ENCODE data around the gene PRKN.

Gene PRKN

DNA sequence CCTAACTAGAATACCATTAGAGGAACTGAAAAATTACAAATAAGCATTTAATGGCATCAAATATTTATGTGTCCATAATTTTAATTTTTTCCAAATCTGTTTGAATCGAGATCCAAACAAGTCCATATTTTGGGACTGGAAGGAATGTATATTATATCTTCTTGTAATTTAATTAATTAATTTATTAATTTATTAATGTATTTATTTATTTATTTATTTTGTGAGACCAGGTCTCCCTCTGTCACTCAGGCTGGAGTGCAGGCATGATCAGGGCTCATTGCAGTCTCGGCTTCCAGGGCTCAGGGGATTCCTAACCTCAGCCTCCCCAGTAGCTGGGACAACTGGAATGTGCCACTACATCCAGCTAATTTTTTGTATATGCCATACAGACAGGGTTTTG, 453.6 kb downstream of the PRKN start:
- DNase-seq, result no peak

- DNase-seq, result no peak
These were observed 455.6 kb downstream of the PRKN start for GRCh38 chr6:162271922-162272321.

GRCh38 chr6:162270966-162271365, 456.6 kb downstream of the PRKN start:
- DNase-seq, result no peak

- no peak for DNase-seq
These were observed 459.9 kb downstream of the PRKN start for GRCh38 chr6:162267641-162268040.

GRCh38 chr6:162267126-162267525, 460.4 kb downstream of the PRKN start:
- DNase-seq, result no peak

DNA sequence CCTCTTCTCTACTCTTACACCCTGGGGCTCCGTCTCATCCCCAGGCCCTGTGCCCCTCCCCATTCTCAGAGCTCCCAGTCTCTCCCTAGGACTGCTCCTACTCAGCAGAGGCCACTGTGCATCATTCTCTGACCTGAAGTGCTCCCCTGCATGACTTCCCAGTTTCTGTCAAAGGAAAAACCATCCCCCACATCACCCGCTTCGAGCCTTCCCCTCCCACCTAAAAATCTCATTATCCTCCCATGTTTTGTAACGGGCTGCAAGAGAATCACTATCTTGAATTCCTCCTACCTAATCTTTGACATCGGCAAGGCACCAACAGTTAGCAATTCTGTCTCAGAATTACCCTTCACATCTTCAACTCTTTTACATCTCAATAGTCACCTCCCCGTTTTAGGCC, 463.0 kb downstream of the PRKN start:
- DNase-seq, result no peak

DNA sequence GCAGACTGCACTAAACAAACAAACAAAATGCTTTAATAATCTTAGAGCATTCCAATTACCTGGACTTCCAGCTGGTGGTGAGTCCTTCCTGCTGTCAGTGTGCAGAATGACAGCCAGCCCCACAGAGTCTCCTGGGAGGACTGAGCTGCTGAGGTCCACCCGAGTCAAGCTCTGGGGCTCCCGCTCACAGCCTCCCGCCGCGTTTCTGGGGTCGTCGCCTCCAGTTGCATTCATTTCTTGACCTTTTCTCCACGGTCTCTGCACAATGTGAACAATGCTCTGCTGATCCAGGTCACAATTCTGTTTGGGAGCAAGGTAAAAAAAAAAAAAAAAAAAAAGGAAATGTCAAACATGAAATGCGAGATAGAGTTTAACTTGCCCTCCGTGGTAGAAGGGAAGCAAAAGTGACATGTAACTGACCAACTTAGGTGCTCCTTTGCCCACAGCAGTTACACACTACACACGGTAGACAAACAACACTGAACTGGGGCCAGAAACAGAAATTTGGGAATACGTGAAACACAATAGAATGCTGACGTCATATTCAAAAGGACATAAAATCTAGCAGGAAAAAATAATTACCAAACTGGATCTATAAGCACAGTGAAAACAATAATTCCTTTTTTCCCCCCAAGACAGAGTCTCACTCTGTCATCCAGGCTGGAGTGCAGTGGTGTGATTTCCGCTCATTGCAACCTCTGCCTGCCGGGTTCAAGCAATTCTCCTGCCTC, 464.9 kb downstream of the PRKN start:
- DNase-seq, result no peak

DNA sequence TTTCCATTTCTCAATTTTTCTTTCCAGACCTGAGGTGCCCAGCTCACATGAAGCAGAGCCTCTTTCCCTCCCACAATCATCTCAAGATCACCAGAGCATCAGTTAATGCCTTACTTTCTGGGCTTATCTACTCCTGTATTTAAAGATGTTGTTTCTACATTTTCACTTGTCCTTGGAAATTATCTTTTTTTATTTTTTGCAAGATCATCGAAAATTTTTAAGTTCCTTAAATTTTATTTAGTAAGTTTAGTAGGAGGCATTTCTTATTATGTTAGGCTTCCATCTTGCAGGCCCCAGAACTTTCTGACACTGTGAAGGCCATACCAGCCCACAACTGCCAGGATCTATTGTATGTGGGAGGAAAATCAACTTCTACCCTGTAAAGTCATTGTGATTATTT, 466.0 kb downstream of the PRKN start:
- DNase-seq, result no peak

DNA sequence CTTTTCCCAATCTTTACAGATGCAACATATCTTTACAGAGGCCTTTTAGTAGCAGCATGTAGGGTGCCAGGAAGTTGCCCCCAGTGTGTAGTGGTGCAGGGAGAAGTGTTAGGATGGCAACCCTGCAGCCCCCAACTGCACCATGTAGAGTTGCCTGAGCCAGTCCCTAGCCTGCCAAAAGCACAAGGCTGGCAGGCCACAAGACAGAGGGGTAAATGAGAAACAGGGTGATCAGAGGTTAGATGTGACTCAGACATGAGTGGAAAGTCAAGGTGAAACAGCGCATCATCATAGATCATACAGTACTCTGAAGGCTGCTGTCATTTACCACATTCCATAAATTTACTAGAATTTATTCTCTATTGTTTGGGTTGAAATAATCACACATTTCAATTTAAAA, 467.5 kb downstream of the PRKN start:
- DNase-seq, result no peak

GRCh38 chr6:162258647-162259046, 468.9 kb downstream of the PRKN start:
- no peak for DNase-seq

DNA sequence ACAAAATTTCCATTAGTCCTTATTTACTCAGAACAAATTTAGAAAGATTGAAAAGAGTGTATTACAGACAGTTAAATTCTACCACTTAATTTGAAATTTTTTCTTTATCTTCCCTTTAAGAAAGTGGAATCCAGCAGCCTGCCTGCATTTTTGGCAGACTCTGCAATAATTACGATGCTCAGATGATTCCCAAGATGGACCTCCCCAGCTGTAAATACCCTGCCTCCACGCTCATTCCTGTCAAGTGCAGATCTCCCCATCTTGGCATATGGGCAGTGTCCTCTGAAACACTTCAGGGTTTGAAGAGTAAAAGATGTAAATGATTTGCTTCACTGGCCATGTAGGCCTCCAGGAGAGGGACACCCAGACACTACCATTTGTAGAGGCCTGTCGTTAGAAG, 471.2 kb downstream of the PRKN start:
- DNase-seq, result no peak

GRCh38 chr6:162251257-162251656, 476.3 kb downstream of the PRKN start:
- DNase-seq, result no peak

DNA sequence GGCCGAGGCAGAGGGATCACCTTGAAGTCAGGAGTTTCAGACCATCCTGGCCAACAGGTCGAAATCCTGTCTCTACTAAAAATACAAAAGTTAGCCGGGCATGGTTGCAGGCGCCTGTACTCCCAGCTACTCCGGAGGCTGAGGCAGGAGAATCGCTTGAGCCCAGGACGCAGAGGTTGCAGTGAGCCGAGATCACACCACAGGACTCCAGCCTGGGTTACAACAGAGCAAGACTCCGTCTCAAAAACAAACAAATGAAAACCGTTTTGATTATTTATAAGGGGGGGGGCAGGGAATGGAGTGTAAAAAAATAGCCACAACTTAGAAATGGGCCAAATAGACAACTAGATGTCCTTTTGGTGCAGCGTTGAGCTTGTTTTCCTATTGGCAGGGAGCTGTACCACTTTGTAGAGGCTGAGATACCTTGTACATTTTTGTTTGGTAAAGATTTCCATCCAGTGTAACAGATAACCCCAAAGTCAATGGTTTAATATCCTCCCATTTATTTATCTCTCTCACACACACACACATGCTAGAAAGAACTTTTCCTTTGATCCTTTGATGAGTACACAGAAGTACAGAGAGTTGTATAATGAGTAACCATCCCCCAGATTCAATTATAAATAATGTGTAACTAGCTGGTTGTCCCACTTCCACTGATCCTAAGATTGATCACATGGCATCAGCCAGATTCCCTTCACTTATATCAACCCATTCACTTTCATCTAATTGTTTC, 477.5 kb downstream of the PRKN start:
- DNase-seq, result no peak

GRCh38 chr6:162245830-162246420, 481.6 kb downstream of the PRKN start:
- no peak for DNase-seq

- DNase-seq, result no peak
These were observed 483.5 kb downstream of the PRKN start for GRCh38 chr6:162244031-162244430.

DNA sequence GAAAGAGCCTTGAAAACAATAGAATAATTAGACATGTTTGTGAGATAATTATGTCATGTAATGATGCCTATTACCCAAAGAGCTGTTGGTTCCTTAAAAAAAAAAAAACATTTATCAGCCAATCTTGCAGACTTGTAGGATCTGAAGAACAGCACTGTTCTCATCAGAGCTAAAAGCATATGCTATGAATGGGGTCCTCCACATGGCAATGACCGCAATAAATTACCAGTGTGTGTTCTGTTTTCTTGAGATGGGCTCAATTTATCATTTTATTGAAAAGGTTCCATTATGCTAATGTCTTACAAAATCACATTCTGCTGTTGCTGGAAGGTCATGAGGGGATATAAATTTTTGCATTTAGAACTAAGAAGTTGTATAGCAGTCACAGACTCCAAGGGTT, 484.7 kb downstream of the PRKN start:
- no peak for DNase-seq

GRCh38 chr6:162239330-162239729, 488.2 kb downstream of the PRKN start:
- DNase-seq, result no peak

- DNase-seq, result no peak
These were observed 488.9 kb downstream of the PRKN start for GRCh38 chr6:162238675-162239074.

DNA sequence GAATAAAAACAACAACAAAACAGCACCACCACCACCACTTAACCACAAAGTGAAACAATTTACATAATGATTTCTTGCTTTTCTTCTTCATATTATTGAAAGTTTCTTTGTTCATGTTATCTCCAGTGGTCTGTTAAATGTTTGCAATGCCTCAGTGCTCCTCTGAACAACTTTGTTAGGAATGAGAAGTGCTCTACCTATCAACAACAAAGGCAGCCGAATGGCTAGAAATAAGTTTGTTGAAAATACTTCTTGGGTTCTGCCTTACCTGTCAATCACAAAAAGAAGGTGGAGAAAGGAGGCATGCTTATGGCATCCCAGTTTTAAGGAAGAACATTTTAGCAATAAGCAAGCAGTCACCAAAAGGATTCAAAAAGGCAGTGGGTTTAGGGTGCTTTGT, 490.2 kb downstream of the PRKN start:
- DNase-seq, result no peak

DNA sequence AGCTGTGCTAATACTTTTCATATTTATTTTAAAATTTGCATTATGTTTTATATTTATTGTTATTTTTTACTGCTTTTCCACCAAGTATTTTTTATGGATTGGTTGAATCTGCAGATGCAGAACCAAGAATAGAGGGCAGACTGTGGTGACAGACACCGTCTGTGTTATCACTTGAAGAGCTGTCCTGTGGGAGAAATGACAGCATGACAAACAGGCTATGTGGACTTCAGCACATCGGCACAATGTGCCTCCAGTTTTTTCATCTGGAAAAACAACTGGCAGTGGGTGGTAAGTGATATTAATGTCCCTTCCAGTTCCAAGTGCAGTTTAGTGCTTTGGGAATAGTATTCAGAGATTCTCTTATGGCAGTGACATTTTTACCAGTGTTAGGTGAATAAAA, 492.9 kb downstream of the PRKN start:
- DNase-seq, result no peak

DNA sequence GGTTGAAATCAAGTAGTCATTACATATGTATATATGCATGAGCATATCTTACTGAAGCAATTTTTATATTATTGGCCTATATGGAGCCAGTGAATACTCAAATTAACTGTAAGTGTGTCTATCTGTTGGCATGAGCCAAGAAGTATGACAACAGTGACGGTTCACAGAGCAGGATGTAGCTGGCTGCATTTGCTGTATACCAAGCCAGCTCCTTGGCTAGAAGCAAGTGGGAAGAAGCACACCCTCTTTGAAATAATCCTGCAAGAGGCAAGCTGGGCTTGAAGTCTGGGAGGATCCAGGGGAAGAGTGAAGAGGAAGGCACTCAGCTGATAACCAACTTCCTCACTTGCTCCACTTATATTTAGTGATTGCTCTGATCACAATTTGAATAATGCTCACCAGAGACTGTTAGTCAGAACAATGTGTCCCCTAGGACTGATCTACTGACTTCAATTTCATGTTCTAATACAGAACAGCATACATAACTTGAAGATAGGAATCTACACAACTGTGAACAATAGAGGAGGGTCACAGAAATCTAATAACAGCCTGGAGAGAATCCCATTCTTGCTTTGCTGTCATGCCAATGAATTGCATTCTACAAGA, 497.3 kb downstream of the PRKN start:
- no peak for DNase-seq

GRCh38 chr6:162229093-162229492, 498.5 kb downstream of the PRKN start:
- DNase-seq, result no peak

DNA sequence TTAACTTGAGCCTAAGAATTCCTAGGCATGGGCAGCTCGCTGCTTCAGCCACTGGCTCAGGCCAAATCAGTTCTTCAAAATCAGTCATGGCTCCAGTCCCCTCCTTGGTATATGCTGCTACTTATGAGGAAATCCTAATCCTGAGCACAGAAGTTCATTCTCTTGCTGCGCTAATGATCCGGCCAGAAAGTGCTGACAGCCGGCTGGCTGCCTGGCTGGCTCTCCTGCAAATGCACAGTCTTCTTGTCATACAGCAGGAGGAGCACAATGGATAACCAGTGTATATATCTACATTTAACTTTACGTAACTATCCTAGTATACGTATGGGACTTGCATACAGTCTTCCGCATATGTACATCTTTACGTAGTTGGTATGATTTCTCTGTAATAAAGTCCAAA, 500.8 kb downstream of the PRKN start:
- DNase-seq, result no peak

DNA sequence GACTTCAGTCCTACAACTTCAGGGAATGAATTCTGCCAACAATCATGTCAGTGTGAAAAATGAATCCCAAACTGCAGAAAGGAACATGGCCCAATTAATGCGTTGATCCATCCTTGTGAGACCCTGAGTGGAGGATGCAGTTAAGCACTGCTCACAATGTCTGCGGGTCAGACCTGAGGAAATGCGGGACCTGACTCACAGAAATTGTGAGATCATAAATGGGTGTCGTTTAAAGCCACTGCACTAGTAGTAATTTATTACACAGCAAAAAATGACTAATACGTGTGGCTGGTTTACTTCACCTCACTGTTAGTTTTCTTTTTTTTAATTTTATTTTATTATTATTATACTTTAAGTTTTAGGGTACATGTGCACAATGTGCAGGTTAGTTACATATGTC, 505.0 kb downstream of the PRKN start:
- DNase-seq, result no peak
